ENCODE data around the gene CLRN3.

CLRN3 gene, protein sequence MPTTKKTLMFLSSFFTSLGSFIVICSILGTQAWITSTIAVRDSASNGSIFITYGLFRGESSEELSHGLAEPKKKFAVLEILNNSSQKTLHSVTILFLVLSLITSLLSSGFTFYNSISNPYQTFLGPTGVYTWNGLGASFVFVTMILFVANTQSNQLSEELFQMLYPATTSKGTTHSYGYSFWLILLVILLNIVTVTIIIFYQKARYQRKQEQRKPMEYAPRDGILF

DNA sequence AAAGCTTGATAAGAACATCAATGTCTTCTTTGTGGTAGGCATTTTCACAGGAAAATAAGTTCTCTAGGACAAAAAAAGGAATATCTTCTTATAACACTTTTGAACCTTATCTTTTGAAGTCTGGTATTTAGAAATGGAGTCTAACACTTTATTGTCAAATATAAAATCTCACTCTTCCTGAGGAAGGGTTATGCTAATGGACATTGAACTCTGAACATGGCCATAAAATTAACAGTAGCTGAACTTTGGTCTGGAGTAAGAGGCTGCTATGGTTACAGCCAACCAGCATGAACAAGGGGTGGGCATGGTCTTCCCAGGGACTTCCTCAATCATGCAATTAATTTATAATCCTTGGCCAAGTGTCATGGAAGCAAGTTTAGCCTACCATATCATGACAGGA is at the start of gene CLRN3:
CLRN3 (minus strand) TSS at position 199 of the 400 bp plus-strand sequence; CDS start at position 42, 157 bp downstream.
- DNase-seq (ENCODE audit: low read depth in 2 of 2), result no peak

DNA sequence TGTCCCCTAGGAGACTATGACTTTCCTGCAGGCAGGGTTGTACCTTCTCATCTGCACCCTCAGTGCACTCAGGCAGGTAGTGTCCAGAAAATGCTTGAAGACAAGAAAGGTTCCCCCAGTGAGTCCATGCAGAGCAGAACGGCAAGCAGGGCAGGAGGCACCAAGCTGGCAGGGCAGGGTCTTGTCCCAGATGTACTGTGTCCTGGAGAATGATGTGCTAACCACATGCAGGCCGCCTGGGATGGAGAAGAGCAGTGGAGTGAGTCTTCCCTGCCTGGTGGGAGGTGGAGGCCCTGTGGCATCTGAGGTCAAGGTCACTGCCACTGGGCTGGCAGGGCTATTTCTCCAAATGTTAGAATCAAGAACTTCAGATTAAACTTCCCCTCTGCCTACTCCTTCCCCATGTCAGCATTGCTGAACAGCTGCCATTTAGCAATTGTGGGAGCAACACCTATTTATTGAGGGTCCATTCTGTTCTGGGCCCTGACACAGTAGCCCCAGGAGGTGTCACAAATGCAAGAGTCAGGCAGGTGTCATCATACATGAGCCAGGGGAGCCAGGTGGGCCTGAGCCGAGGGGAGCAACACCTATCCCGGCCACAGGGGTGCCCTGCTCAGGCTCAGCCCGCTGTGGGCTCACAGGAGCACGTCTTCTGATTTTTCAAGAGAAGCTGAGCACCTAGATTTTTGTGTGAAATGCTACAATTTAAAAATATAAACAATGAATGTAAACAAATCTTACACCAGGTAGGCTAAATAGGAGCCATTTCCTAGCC is 48.3 kb upstream of the CLRN3 start:
- DNase-seq (ENCODE audit: low read depth in 2 of 2), result no peak

DNA sequence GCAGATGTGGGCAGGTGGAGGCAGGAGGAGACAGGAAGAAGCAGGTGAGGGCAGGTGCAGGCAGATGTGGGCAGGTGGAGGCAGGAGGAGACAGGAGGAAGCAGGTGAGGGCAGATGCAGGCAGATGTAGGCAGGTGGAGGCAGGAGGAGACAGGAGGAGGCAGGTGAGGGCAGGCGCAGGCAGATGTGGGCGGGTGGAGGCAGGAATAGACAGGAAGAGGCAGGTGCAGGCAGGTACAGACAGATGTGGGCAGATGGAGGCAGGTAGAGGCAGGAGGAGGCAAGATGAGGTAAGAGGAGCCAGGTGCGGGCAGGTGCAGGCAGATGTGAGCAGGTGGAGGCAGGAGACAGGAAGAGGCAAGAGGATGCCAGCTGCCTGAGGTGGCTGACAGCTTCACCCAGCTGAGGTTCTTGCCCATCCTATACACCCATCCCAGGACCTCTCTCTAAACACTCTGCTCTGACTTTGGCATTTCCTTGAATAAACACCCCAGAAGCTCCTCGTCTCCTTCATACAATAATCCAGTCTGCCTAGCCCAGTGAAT is 47.1 kb upstream of the CLRN3 start:
- no peak for DNase-seq (ENCODE audit: low read depth in 2 of 2)

DNA sequence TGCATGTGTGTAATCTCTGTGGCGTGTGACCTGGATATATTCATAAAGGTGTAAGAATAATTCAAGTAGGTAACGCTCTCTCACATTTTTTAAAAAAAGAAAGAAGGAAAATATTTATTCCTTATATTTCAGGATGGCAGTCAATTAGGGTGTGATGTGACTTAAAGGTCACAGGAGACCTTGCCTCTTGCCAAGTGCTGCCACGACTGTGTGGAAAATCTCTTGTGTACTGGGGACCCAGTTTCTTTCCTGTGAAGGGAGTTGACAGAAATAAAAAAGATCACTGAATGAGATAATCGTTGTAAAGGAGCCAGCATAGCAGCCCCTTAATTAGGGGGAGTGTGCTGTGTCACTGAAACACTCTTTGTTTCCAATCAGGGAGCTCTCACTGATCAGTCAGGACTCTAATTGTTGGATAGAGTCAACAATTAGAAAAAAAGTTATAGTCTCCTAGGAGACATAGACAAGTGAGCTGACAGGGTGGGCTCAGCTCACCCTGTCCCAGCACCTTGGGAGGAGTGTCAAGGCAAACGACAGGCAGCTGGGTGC is 45.2 kb upstream of the CLRN3 start:
- no peak for DNase-seq (ENCODE audit: low read depth in 2 of 2)

DNA sequence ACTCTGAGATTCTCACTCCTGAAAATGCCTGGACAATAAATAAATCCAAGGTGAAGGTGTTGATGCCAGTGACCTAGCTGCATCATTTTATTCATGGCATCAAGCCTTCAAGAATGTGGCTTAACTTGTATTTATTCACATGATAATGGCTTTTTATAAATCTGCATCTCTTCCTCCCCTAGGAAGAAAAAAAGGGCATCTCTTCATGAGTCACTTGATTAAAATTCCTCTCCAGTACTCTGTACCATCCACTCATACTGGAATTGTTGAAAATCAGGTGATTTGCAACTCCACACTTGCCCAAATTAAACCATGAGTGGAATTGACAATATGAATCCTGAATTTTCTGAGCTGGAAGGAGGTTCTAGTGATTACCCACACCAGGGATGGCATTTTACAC is 44.3 kb upstream of the CLRN3 start:
- no peak for DNase-seq (ENCODE audit: low read depth in 2 of 2)

DNA sequence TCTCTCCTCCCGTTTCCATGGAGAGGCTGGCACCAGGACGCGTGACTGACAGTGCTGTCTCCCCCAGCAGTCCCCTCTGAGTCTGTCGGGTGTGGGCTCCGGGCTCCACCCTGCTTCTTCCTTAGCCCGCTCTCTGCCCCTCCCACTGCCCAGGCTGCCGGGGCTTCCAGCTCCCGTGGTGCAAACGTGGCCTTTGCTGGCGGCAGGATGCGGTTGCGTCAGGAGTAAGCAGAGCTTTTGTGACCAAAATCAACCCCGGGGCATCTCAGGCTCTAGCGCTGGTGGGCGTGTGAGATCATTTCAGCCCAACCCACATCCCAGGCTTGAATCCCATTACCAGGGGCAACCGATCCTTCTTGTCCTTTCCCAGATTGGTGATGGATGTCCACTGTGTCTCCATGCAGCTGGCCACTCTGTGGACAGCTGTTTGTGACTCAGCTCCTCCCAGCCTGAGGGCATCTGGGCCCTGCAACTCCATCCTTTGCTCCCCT is 42.4 kb upstream of the CLRN3 start:
- no peak for DNase-seq (ENCODE audit: low read depth in 2 of 2)

DNA sequence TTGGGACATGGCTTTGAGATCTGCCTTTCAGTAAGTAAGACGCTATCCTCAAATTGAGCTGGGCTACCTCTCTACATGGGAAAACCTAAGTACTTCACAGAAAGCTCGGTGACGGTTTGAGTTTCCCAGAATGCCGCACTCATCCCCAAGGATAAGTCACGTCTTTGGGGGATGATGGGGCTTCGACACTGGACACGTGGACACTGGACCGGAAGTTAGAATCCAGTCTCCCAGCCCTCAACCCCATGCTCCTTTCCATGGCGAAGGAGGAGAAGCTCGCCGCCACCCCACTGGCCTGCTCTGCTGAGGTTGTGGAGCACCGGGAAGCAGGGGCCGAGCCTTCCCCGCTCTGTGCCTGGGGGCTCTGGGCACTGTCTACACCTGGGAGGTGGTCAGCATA is 41.6 kb upstream of the CLRN3 start:
- no peak for DNase-seq (ENCODE audit: low read depth in 2 of 2)

DNA sequence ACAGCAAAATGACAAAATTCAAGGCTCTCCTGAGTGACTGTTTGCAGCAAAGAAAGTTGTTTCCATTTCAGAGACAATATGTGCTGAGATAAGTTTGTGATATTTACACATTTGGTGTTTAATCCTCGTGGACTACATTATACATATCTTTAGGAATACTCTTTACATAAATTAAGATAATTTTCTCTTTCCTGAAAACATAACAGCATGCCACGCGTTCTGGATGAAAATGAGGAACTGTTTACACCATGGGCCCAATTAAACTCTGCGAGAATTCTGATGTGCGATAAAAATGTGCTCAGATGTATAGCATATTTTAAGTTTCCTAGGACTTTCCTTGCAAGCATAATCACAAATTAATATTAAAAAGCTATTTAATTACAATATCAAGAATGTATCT is 40.5 kb upstream of the CLRN3 start:
- DNase-seq (ENCODE audit: low read depth in 2 of 2), result no peak

DNA sequence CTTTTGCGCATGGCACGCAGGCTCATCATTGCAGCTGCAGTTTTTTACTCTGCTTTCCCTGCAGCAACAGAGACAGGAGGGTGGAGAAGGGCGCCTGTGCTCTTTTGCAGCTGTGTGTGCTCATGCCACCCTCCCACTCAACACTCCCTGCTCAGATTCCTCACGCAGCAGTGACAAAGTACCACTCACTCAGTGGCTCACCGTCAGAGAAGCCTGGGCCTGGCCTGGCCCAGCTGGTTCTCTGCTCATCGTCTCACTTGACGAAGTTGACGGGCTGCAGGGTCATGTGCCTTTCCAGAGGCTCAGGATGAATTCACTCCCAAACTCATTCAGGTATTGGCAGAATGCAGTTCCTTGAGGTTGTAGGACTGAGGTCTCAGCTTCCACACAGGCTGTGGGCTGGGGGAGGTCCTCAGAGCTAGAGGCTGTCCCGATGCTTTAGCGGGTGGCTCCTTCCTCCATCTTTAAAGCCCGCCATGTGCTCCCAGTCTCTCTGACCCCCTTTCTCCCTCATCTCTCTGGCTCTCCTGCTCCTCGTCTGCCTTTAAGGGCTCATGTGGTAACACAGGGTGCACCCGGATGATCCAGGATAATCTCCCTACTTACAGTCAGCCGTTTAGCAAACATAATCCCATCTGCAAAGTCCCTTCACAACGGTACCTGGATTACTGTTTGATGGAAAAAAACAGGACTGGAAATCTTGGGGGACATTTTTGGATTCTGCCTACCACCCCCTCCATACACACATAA is 40.0 kb upstream of the CLRN3 start:
- DNase-seq (ENCODE audit: low read depth in 2 of 2), result no peak

DNA sequence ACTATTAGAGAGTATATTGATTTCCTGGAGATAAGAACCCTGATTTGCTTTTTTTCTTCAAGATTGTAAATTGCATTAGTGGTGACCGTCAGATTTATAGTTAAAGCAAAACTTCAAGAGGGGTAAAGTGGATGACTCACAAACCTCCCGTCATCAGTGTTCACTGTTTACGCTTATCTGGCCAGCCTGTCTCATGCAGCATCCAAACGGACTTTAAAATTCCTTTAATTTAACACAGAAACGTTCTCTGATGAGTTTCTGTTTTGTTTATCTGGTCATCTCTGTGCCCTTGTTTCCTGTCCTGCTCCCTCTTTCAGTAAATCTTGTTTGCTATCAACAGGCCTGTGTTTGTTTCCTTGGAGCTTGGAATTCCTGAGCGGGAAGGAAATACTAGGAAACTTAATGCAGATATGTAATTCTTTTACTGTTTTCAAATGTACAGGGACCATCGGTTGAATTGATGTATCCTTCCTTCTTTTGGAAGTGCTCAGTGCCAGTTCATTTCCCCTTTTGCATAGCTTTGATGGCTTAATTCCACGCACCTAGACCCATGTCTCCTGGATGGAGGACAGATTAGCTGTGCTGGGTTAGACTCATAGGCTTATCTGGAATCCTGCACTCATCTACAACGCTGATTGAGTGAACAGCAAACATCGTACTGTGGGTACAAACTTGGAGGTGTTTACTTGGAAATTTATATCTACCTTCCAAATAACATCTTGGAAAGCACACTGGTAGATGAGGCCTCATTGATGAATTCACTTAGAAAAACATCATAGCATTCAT is 35.5 kb upstream of the CLRN3 start:
- DNase-seq (ENCODE audit: low read depth in 2 of 2), result no peak

DNA sequence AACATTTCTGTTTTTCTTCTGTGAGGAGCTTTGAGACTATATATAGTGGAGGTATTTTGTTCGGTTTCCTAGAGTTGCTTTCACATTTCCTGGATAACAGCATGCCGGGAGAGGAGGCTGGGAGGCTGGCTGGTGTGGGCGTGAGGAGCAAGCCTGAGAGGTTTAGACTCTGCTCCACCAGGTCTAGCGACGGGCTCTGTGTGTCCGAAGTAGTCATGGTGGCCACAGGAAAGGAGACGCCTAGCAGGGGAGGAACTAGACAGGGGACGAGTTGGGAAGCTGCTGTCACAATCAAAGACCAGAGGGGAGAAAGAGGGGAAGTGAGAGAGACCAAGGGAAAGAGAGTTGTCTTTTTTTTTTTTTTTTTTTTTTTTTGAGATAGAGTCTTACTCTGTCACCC is 33.7 kb upstream of the CLRN3 start:
- DNase-seq (ENCODE audit: low read depth in 2 of 2), result no peak

DNA sequence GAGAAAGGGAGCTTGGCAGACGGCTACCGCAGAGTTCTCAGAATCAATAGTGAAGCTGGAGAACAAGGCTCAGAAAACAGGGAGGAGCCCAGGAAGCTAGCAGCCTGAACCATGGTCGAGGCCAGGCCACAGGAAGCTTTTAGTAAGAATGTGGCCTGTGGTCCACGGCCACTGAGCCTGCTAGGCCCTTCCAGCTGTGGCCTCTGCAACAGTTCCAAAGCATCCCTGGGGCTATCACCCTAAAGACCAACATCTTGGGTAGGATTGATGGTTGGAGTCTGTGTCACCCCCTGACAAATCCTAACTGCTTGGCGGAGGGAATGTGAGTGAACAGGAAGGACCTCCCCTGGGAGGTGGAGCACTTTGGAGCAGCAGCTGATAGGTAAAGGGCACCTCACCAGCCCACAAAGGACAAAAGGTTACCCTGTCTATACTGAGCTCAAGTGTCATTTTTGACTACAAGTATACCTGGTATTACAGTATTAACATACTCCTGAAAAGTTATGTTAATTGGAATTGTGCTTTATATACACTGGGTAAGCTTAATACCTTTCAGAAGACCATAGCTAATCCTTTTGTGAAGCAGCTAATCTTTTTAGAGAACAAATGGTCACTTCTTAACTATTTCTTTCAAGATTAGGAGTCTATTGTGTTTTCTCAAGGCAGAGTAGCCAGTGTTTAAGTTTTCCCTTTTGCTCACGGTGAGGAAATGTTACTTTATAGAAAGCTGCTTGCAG is 32.9 kb upstream of the CLRN3 start:
- no peak for DNase-seq (ENCODE audit: low read depth in 2 of 2)

DNA sequence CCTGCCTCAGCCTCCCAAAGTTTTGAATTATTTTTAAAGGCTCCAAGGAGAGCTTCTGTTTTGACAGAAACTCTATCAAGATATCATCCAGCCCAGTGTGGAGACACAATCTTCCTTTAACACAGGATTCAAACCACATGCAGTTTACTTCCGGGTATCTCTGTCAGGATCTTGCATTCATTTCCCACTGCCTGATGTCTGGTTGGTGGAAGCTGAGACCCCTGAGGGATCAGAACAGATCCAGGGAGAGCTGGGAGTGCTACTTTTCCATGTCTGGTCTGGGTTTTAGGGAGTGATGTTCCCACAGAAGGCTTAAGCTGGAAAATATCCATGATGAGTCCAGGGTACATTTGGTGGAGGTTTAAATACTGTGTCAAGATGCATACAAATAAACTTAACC is 30.9 kb upstream of the CLRN3 start:
- DNase-seq (ENCODE audit: low read depth in 2 of 2), result no peak

DNA sequence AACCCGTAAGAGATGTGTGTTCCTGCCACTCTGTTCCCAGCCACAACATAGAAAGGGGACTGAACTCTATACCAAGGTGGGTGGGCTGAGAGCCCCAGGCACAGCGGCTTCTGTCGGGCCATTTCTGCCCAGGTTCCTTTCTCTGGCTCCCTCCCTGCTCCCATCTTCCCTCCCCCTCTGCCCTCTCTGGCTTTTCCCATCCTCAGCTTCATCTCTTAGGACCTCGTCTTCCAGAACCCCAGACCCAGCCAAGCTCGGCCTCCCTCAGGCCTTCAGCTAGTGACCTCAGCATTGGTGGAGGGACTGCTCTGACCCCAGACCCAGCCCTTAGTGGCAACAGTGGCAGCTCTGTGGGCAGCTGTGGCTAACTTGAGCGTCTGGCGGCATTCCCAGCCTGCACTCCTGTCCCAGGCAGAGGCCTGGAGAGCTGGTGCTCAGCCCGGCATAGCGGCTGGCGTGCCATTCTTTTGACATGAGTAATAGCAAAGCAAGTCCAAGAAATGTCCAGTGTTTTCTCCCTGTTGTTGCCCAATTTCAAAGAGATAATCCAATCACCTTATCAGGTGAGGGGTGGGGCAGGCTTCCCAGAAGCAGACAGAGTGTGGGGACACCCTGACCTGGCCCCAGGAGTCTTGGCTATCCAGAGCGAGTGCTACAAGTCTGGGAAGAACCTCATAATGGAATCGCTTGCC is 30.1 kb upstream of the CLRN3 start:
- DNase-seq (ENCODE audit: low read depth in 2 of 2), result no peak

DNA sequence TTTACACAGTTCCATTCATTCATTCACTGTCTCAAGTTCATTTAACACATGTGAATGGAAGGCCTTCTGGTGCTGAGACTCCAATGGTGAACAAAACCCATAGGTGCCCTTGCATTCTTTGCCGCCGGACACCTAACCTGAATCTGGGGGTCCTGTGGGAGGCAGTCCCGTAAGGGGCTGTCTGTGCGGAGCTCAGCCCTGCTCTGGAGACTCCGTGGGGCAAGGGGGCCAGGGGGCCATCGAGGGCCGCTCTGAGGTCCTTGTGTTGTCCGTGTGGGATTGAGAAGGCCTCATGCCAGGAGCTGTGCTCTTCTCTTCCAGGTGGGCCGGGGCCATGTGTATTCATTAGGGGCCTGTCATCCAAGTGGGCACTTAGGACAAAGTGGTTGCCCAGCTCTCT is 29.5 kb upstream of the CLRN3 start:
- no peak for DNase-seq (ENCODE audit: low read depth in 2 of 2)

DNA sequence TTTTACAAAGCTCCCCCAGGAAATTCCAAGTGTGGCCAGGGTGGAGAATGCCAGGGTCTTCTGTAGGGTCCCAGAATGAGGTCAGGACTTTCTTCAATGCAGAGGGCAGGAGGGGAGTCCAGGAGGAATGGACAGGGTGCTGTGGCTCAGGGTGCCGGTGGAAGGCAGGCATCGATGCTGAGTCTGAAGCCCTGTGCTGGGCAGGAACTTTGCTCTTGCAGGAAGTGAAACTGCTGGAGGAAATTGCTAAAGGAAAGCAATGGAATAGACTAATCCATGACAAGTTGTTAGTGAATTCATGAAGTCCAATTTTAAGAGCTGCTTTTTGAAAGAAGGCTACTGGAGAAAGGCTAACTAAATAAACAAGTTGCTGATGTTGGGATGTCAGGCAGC is 29.0 kb upstream of the CLRN3 start:
- DNase-seq (ENCODE audit: low read depth in 2 of 2), result no peak

DNA sequence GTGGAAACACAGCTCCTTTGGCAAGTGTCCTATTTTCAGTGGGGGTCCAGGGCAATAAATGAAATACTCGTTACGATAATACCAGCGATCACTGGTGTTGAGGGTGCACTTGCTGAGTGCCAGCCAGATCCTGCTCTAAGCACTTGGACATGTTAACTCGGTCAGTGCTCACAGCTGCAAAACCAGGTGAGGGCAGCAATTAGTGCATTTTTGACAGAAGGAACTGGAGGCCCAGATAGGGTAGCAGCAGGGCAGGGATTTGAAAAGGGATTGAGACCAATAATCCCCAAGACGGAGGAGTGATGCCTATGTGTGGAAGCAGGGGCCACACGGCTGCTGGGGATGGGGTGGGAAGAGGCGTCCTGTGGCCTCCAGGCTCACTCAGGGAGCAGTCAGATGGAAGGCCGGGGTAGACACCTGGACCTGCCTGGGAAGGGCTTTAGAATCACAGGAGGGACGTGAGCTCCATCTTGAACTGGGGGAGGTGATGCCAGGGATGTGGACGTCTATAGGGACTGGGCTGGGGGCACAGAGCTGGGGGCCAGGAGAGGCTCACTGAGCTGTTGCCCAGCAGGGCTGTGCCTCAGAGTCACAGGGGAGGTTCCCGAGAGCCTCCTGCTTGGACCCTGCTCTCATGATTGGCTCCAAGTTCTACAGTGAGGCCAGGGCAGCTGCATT is 28.5 kb upstream of the CLRN3 start:
- DNase-seq (ENCODE audit: low read depth in 2 of 2), result no peak

DNA sequence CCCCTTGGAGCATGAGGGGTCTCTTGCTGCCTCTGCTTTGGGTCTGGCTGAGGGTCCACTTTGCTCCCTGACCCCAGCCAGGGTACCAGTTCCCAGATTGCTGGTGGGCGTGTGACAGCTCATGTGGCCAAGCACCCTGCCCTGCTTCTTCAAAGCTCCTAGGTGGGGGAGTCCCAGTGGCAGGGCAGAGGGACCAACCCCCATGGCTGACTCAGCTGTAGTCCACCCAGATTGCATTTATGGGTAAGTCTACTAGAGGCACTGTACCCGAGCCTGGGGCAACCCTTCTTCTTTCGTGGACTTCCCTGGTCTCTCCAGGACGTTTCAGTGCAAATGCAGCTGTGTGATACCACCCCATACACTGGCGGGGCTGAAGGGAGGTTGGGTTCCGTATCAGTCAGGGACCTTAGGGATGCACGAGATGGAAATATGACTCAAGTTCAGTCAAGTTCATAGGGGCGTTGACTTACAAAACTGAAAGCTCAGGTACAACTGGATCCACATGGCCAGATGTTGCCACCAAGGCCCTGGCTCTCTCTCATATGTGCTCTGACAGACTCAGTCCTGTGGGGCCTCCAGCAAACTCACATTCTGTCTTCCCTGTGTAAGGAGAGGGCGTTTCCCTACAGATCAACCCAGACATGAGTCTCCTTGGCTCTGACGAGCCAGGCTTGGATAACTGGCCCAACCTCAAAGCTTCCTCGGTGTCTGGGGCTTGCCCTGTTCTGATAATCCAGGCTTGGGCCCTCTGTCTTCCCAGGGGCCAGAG is 27.7 kb upstream of the CLRN3 start:
- no peak for DNase-seq (ENCODE audit: low read depth in 2 of 2)
